ENCODE data around the gene CARS2.

The CARS2 gene

DNA sequence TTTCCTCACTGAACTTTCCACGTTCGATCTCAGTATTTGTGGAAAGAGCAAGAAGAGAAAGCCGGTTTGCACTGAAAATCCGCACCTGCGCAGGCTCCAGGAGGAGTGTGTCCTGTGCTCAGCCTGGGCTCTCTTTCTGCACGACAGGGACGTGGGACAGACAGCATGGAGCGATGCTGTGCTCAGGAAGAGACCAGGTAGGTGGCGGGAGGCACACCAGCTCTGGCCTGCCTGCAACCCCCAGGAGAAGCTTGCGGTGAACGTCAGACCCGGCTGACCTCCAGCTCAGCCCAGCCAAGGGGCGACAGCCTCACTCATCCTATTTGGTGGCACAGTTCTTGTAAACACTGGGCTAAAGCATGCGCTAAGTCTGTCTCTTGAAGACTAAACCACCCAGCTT, 54.6 kb downstream of the CARS2 start:
- no peak for DNase-seq

DNA sequence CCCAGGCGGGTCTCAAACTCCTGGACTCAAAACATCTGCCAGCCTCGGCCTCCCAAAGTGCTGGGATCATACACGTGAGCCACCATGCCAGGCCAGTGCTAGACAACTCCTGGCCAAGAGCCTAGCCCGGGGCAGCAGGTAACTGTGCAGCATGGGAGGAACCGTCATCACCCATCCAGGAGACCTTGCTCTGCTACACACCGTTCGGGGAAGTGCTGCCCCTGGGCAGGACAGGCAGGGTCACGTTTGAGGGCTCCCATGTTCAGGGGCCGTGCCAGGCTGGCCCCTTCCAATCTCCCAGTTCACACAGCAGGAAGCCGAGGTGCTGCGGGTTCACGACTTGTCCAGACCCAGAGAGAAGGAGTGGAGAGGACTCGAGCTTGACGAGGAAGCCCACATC, 55.5 kb downstream of the CARS2 start:
- DNase-seq = no peak

DNA sequence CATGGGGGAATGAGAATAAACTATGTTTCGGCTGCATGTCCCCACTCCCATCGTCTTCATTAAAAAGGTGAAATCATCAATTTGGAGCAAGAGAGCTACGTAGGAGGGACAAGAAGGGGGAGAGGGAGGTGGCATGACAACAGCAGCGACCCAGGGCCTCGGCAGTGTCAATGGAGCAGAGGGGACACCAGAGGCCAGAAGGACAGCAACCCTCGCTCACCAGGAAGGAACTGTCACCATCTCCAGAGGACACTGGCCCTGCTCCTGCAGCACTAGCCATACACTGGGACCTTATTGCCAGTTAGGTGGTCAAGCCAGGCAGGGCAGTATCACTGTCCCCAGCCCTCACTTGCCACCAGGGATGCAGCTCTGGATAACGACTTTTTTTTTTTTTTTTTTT, 56.4 kb downstream of the CARS2 start:
- no peak for DNase-seq

DNA sequence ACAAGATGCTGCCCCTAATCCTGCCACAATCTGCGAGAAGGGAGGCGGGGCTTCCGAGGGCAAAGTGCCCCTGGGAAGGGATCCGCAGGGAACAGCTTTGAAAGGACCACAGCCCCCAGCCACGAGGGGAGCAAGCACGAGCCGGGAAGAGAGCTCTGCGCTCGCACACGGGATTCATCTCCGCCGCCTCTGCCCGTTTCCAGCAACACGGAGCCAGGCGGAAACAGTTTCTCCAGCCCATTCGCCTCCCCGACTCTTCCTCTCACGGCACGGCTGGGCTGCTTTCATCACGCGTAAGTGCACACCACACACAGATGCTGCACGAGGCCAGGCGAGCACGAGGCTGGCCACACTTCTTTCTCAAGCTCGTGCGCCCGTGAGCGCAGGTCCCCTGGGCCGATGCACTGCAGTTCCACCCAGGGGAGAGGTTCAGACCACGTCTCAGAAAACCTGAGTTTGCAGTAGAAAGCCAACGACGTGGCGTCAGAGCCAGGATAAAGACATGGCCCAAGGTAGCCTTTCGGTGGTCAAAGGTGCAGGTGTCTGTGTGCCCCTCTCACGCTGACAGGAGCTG, 57.0 kb downstream of the CARS2 start:
- no peak for DNase-seq

DNA sequence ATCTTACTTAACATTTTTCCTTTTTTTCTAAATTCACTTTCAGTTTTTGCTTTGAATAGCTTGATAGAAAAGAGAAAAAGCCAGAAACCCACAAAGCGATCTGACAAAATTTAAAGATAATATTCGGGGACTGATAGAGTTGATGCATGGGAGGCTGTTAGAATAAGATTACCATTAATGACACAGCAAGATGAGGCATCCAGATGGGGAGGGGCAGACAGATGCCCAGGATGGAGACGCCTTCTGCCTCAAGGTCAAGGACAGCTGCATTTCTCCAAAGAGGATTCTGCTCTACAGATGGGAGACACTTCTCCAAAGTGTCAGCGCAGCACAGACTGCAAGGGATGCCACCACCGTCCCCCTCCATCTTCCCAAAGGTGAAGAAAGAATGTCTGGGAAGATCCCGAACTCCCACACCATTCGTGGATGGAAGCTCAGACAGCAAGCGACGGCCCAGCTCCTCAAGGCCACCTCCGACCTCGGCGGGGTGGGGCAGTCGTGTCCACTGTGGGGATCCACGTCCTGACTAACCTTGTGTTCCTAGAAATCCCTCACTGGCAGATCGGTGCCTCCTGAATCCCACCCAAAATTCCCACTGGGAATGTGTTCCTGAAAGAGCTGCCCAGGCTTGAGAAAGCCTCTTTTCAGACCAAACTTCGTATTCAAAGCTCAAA, 57.6 kb downstream of the CARS2 start:
- no peak for DNase-seq

DNA sequence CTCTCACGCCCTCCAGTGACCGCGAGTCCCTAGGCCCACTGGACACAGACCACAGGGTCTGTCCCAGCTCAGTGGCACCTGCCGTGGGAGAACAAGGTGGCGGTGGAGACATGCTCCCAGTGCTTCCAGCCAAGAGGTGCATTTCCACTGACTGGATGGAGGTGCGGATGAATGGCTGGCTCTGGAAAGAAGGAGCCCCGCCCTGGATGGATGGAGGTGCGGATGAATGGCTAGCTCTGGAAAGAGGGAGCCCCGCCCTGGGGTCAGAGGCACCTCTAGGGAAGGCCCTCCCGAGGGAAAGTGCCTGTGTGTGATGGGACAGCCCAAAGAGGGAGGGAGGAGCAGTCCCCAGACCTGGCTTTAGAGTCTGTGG, 58.6 kb downstream of the CARS2 start:
- DNase-seq = no peak

DNA sequence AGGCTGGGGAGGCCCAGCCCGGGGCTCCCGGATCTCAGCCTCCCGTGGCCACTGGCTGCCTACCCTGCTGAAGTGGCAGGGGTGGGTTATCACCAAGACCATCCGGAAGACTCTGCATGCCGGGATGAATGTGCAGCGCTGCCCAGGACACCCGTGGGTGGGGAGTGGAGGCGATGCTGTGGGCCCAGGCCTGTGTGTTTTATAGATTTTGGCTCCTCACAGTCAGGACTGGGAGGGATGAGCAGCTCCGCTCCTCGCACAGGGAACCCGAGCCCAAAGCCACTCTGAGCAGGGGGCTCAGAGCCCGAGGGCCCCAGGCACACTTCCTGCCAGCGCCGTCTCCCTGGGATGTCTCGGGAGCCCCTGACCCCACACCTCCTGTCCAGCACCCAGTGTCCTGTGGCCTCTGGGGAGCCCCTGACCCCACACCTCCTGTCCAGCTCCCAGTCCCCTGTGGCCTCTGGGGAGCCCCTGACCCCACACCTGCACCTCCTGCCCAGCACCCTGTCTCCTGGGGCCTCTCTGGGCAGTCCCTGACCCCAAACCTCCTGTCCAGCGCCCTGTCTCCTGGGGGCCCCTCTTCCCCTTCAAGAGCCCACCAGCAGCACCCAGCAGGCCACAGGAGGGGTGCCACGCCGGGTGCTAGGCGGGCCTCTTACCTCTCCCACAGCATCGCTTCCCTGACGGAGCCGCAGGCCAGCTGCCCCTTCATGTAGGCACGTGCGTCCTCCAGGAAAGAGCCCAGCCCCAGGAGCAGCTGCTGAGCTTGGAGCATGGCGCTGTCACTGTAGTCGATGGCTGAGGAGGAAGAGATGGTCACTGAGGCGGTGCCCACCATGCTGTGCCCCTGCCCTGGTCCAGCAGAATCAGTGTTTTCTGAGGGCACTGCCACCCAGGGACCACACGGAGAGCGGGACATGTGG, 59.2 kb downstream of the CARS2 start:
- no peak for DNase-seq

DNA sequence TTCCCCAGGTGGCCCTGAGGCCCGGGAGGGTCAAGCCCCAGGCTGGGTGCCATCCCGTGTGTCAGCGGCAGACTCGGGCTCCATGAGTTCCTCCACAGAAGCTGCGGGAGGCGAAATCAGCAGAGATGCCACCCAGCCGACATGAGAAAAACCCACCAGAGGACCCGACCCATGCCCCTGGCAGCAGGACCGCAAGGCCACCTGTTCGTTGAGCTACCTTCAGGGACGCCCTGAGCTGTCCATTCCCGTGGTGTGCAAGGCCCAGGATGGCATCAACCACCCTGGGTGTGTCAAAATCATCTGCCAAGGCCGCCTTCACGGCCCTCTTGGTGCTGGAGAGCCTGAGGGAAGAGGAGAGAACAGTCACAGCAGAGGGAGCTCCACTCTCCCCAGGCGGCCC, 60.2 kb downstream of the CARS2 start:
- DNase-seq = no peak

DNA sequence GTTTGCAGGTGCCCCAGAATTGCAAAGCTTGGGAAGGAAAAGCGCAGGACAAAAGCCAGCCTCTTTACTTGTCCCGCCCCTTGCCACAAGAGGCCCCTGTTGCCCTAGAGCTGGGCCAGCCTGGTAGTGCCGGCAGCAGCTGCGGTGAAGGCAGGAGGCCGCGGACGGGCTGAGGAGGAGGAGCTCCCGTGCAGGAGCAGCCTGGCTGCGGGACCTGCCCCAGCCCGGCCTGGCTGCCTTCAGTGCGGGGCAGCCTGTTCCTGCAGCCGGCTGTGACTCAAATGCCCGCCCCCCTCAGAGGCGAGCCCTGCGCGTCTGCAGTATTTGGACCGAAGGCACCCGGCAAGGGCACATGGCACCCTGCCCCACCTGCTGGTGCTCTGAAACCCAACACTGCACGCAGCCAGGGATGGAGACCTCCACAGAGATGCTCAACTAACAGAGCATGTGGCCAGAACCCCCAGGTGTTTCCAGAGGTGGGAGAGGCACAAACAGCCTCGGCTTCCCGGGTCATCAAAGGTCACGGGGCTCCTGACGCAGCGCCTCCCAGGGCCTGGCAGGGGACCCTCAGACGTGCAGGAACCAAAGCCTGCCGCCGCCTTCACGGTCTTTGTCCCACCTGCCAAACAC, 60.9 kb downstream of the CARS2 start:
- DNase-seq = no peak

DNA sequence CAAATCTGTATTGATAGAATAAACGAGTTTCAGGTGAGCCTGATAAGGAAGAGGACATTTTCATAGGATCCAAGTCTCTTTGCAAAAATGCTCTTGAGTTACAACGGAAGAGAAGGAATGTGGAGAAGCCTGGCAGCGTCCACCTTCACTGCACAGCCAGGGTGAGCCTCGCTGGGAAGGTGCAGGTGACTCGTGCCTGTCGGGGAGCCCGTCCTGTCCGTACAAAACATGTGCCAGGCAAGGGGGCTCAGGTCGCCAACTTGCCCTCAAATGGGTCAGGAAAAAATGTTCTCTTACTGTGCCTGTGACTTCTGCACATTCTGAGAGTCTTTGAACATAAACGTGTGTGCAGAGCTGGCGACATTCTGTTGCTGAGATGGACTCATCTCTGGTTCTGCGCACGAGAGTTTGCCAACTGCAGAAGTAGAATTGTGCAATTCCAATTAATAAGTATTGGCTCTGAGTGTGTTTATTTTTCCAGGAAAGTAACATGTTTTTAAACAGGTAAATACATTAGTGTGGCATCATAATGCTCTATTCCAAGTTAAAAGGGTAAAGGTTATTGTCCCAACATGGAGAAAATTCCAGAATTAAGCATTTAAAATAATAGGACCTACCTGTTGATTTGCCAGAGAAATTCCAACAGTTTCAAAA, 62.0 kb downstream of the CARS2 start:
- no peak for DNase-seq

DNA sequence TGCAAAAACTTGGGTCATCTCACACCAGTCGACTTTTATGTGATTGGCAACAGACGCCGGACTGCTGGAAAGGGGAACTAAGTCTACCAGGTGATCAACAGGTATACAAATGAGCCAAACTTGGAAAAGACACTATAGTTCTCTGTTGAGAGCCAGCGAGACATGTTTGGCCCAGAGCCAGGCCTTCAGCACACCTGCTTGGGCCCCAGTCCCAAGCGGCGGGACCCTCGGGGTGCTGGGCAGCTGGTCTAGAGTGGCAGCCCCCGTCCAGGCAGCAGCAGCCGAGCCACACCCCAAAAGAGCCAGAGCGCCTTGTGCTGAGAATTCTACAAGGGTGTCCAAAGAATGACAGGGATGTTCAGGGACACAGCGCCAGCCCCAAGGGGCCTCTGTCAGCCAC, 62.6 kb downstream of the CARS2 start:
- DNase-seq = no peak

DNA sequence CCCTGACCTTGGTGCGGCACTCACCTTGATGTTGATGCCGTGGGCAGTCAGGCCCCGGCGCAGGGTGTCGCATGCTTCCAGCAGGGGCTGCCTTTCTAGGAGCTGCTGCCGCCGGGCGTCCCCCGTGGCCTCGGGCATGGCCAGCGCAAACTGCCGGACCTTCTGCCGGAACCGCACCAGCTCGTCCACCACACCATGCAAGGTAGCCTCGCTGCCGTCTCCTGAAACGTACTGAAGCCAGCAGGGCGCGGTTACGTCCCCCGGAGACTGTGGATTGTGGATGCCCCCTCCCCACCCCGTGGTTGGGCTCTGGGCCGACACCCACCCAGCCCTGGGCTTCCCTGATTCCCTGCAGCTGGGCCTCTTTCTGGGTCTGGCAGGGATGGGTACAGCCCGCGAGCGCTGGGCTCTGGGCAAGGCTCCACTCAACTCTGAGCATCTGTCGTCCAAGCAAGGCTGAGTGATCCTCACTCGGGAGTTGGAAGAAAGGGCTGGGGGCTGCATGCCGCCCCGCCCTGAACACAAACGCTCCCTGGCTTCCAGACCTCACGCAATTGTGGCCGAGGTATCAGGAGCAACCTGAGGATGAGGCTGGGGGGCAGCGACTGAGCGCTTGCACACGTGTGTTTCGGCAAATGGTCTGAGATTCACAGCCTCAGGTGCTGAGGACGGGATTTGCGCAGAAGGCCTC, 63.5 kb downstream of the CARS2 start:
- DNase-seq = no peak

DNA sequence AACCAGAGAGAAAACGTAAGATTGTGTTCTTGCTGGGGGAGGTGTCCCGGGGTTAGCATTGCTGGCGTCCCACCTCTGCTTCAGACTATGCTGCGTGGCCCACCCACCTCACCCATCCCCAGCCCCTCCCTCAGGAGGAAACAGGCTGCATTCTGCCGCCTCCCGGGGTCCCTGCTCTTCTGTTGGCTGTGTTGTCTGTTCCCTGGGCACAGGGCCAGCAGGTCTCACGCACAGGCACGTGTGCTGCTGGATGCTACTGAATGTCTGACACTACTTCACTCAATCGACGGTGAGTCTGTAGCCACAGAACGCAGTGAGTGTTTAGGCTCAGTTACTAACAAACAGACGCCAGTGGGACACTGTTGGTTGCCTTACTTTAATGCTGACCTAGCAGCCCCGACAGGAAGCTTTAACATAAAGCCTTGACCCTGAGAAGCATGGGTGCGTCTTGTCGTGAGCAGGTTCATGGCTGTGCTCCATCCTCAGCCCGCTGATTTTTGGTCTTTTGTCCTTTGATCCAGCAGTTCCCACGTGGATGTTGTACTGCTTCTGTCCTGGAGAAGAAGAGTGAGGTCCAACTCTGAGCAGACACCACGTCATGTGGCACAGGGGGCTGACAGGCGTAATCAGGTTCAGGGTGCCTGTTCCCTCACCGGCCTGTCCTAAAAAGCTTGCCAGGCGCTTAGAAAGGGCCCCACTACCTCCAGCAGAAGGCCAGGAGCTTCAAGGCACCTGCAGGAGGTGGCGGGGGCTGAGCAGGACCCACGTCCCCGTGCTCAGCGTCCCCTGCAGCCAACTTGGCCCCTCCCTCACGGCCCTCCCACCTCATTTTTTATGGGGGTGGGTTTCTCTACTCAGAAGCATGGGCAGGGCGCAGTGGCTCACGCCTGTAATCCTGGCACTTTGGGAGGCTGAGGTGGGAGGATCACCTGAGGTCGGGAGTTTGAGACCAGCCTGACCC, 64.6 kb downstream of the CARS2 start:
- DNase-seq = no peak

DNA sequence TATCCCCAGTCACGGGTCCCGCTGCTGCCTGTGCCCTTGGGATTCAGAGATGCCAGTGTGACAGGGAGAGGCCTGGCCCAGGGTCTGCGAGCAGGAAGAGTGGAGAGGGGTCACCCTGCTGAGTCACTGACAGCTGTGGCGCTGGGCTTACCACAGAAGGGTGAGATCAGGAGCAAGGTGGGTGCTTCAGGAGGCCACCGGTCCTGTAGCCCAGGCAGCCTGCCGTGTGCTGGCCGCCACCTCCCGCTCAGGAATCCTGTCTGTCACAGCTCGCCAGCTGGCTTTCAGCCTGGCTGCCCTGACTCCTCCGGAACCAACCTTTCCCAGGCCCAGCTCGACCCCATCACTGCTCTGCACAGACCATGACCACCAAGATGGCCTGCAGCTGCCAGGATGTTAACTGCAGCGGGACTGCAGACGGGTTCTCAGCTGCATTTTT, 65.3 kb downstream of the CARS2 start:
- DNase-seq = no peak

DNA sequence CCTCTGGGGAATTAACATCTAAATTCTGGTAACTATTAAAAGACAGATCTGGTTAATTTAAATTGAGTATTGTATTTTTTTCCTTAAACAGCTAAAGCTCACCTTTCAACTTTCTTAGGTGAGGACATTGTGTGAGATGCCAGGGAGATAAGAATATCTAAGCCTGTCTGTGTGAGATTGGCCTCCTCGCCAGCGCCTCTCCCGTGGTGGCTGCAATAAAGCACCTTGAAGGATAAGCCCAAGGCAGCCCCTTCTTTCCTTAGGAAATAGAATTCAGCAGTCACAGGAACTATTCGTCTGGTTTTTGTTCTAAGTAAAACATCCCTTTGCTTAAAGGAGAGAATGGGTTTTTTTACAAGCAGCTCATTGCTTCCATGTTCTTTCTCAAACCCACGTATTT, 66.0 kb downstream of the CARS2 start:
- no peak for DNase-seq

DNA sequence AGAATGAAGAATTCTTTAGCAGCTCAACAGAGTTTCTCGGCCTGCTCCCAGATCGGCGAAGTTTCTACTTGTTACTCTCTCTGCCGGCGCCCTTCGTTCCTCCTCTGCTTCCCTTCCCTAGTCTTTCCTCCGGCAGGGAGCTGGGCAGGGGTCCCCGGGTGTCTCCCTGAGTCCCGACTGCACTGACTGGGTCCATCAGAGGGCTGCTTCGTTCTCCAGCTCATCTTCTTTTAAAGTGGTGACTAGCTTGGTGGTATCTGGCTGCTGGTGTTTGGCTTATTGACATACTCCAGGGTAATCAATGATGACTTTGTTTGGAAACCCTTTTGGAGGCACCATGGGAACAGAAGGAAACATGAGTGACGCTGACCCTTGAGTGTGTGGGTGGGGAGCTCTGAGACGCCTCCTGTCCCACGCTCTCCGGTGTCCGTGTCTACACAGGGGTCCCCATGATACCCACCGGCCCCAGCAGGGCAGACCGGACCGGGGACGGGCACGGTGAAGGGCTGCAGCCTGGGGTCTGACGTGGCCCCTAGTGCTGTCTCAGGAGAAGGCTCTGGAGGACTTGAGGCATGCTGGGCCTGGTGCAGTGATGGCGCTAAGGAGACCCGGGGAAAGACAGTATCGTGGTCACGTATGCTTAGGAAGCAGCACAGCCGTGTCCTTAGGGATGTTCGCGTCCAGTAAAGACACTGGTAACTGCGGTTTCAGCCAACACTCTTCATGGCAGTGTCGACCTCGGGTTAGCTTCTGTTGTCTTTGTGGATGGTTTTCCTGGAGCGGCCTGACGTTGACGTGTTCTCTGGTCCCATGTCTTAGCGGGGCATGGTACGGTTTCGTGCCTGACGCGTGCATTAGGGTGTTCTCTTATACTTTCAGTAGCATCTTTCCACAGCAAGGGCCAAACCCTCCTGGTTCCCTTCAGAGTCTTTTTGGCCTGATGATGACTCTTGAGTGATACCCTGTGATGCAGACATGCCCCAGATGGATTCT, 66.8 kb downstream of the CARS2 start:
- DNase-seq = no peak

DNA sequence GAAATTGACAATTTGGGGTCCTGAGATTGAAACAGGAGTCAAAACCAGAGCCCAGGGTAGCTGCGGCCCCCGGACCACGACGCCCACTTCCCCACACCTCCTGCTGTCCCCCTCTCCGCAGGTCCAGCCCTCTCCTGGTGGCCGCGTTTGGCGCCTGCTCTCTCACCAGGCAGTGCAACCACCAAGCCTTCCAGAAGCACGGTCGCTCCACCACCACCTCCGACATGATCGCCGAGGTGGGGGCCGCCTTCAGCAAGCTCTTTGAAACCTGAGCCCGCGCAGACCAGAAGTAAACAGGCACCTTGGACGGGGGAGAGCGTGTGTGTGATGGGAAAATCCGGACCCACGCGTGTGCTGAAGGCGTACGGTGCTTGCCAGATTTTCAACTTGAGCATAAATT, 67.7 kb downstream of the CARS2 start:
- no peak for DNase-seq

DNA sequence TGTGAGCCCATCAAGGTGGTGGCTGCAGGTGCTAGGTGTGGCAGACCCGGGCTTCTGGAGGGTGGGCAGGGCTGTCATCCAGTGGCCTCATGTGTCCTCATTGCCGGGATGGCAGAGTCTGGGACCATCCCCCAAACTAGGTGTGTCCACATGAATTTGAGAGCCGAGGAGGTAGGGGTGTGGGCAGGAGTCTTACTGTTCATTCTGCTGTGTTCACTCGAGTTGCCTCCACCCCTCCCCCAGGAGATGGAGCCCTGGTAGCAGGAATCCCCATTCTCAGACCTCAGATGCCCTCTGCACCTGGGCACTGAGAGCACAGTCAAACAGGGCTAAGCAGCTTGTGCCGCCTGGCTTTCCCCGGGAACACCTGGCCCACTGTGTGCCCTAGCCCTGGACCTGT, 68.2 kb downstream of the CARS2 start:
- no peak for DNase-seq

DNA sequence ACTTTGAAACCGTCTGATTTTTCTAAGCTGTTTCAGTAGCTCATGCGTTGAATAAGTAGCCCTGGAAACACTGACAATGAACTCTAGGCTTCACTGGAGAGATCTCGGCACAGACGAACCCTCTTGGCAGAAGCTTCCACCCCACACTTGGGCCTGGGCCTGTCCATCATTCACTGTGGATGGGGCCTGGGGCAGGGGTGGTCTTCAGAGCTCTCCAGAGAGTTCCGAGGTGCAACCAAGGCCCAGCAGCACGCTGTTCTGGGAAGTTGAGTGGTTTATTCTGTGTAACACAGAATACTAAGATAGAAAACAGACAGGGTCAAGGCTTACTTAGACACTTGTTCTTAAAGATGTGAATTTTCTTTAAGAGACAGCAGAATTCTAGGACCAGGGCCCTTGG, 68.6 kb downstream of the CARS2 start:
- DNase-seq = no peak

DNA sequence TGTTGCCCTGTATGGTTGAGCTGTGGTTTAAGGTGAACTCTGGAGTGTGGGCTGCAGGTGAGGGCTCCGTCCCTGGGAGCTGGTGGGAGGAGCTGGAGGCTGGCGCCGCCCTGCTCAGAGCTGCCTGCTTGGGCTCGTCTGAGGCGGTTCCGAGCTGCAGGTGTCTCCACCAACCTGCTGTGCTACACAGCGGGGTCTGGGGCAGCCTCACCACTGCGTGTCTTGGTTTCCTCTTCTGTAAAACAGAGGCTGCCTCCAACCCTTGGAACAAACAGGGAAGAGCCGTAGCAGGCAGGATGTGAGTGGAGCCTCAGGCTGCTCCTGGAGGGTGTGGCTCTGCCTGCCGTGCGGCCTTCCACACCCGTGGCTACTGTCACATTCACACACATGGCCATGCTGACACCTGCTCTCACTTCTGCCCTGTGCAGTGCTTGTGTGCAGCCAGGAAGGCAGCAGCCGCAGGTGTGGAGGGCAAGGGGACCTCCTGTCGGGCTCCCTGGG, 69.2 kb downstream of the CARS2 start:
- no peak for DNase-seq
